WTC11 (cell line): ENCODE results near the gene SERTAD3. TPM values are rescaled to one million over a fixed set of nuclear protein-coding genes. Genes with fewer than 3 reads are reported as not detected.

ENCODE experiments used
- ATAC-seq: fragments of 200-7000 bp; cut with Tn5 transposase; 2 replicates; pipeline ENCODE4 v1.10.0; 2021; ENCODE audit warnings: mild to moderate bottlenecking, moderate library complexity
- CTCF ChIA-PET: fragments of 300-600 bp; sonication (Branson Sonifier 250); formaldehyde crosslinking; loops from one replicate; lab custom pipeline; 2021; ENCODE audit warnings: antibody characterized with exemption; lab: Charles Lee
- POLR2A ChIA-PET: fragments of 350-600 bp; sonication (Branson Sonifier 250); formaldehyde crosslinking; loops from one replicate; lab custom pipeline; 2021; ENCODE audit warnings: antibody characterized with exemption; lab: Charles Lee
- DNase-seq: peaks from one replicate; pipeline ENCODE4 v3.0.0; 2021; ENCODE audit warnings: low spot score
- H3K27ac Mint-ChIP-seq: 2 replicates; pipeline ENCODE4 v1.8.0; 2021; ENCODE audit warnings: mixed read lengths
- H3K27me3 Mint-ChIP-seq: 2 replicates; pipeline ENCODE4 v1.8.0; 2021; ENCODE audit warnings: low read depth, mild to moderate bottlenecking, moderate library complexity, mixed read lengths
- H3K36me3 Mint-ChIP-seq: 2 replicates; pipeline ENCODE4 v1.8.0; 2021; ENCODE audit warnings: mixed read lengths
- H3K4me1 Mint-ChIP-seq: 2 replicates; pipeline ENCODE4 v1.8.0; 2022; ENCODE audit warnings: mixed read lengths
- H3K4me3 Mint-ChIP-seq: 2 replicates; pipeline ENCODE4 v1.8.0; 2021; ENCODE audit warnings: mild to moderate bottlenecking, moderate library complexity, mixed read lengths
- H3K9me3 Mint-ChIP-seq: 2 replicates; pipeline ENCODE4 v1.8.0; 2021; ENCODE audit warnings: mixed read lengths
- ATF6 ChIP-seq: sonication (generic); formaldehyde crosslinking; IDR thresholded peaks from 2 replicates; pipeline ENCODE4 v1.8.1; 2023; ENCODE audit warnings: mild to moderate bottlenecking, missing genetic modification reagents
- IRF1 ChIP-seq: sonication (generic); formaldehyde crosslinking; IDR thresholded peaks from 2 replicates; pipeline ENCODE4 v1.8.0; 2023; ENCODE audit warnings: missing genetic modification reagents
- KAT7 ChIP-seq: sonication (generic); formaldehyde crosslinking; IDR thresholded peaks from 2 replicates; pipeline ENCODE4 v1.8.1; 2023; ENCODE audit warnings: missing genetic modification reagents, mild to moderate bottlenecking, borderline replicate concordance
- NFATC4 ChIP-seq: fragments of 250-450 bp; sonication (Bioruptor Pico); IDR thresholded peaks from 2 replicates; pipeline ENCODE4 v1.9.0; 2021; ENCODE audit warnings: mild to moderate bottlenecking
- NR2C2 ChIP-seq: sonication (generic); formaldehyde crosslinking; IDR thresholded peaks from 2 replicates; pipeline ENCODE4 v1.8.0; 2022; ENCODE audit warnings: mild to moderate bottlenecking, missing genetic modification reagents
- NR3C1 ChIP-seq: sonication (generic); formaldehyde crosslinking; conservative IDR thresholded peaks from 2 replicates; pipeline ENCODE4 v1.8.1; 2023; ENCODE audit warnings: low read depth, mild to moderate bottlenecking, missing genetic modification reagents
- OVOL2 ChIP-seq: fragments of 250-450 bp; sonication (Bioruptor Pico); IDR thresholded peaks from 2 replicates; pipeline ENCODE4 v1.9.0; 2021; ENCODE audit warnings: mild to moderate bottlenecking, borderline replicate concordance
- PRDM15 ChIP-seq: sonication (generic); formaldehyde crosslinking; IDR thresholded peaks from 2 replicates; pipeline ENCODE4 v1.8.0; 2022; ENCODE audit warnings: missing genetic modification reagents
- SOX15 ChIP-seq: fragments of 250-450 bp; sonication (Bioruptor Pico); IDR thresholded peaks from 2 replicates; pipeline ENCODE4 v1.9.0; 2021; ENCODE audit warnings: mild to moderate bottlenecking
- SP1 ChIP-seq: sonication (generic); formaldehyde crosslinking; conservative IDR thresholded peaks from 2 replicates; pipeline ENCODE4 v1.8.1; 2022; ENCODE audit warnings: missing genetic modification reagents
- TCF7 ChIP-seq: sonication (generic); formaldehyde crosslinking; IDR thresholded peaks from 2 replicates; pipeline ENCODE4 v1.8.0; 2022; ENCODE audit warnings: mild to moderate bottlenecking, low read depth, missing genetic modification reagents, moderate library complexity
- TEAD1 ChIP-seq: sonication (generic); formaldehyde crosslinking; IDR thresholded peaks from 2 replicates; pipeline ENCODE4 v1.8.0; 2022; ENCODE audit warnings: mild to moderate bottlenecking, missing genetic modification reagents
- ZNF219 ChIP-seq: sonication (generic); formaldehyde crosslinking; IDR thresholded peaks from 2 replicates; pipeline ENCODE4 v1.8.0; 2023; ENCODE audit warnings: missing genetic modification reagents, mild to moderate bottlenecking, borderline replicate concordance
- ZNF532 ChIP-seq: fragments of 250-450 bp; sonication (Bioruptor Pico); IDR thresholded peaks from 2 replicates; pipeline ENCODE4 v1.9.0; 2021; ENCODE audit warnings: mild to moderate bottlenecking, borderline replicate concordance
- total RNA-seq: library from RNA; stranded (reverse); gene quantifications from 3 replicates; pipeline ENCODE4 v1.2.3, GENCODE V29; 2021
- TF ChIP-seq, protein P1 (sequence below): sonication (generic); formaldehyde crosslinking; IDR thresholded peaks from 2 replicates; pipeline ENCODE4 v1.8.1; 2023; ENCODE audit warnings: mild to moderate bottlenecking, missing genetic modification reagents, moderate library complexity
- TF ChIP-seq, protein P2 (sequence below): fragments of 250-450 bp; sonication (Bioruptor Pico); IDR thresholded peaks from 2 replicates; pipeline ENCODE4 v1.8.0; 2021; ENCODE audit warnings: mild to moderate bottlenecking
- TF ChIP-seq, protein P3 (sequence below): sonication (generic); formaldehyde crosslinking; IDR thresholded peaks from 2 replicates; pipeline ENCODE4 v1.8.1; 2023; ENCODE audit warnings: mild to moderate bottlenecking, moderate library complexity, missing genetic modification reagents

SERTAD3 gene
- total RNA-seq, 1 experiment from 2014 or later, result 33.6 TPM

DNA sequence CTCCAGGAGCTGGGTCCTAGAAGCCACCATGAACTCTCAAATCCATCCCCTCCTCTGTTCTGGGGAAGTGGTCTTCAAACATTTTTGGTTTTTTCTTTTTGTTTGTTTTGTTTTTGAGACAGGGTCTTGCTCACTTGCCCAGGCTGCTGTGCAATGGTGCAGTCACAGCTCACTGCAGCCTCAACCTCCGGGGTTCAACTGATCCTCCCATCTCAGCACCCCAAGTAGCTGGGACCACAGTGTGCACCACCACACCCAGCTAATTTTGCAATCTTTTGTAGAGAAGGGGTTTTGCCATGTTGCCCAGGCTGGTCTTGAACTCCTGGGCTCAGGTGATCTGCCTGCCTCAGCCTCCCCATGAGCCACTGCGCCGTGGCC, 14.5 kb upstream of the SERTAD3 start (continued):
- TF ChIP-seq ATF6 (CRISPR knock-in tag) (no peak), NR3C1 (CRISPR knock-in tag) (no peak)
- TF ChIP-seq, protein P1, sequence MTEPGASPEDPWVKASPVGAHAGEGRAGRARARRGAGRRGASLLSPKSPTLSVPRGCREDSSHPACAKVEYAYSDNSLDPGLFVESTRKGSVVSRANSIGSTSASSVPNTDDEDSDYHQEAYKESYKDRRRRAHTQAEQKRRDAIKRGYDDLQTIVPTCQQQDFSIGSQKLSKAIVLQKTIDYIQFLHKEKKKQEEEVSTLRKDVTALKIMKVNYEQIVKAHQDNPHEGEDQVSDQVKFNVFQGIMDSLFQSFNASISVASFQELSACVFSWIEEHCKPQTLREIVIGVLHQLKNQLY (CRISPR knock-in tag), result no peak

- Mint-ChIP-seq H3K4me3 (no peak overlapping the region), H3K9me3 (no peaks in the 10 kb centered on the region), H3K36me3 (no peaks in the 10 kb centered on the region), H3K27me3 (no peaks in the 10 kb centered on the region), H3K27ac (no peak overlapping the region), H3K4me1 (no peaks in the 10 kb centered on the region)
- DNase-seq (no peak), ATAC-seq (no peak)
- CTCF ChIA-PET, result no interaction called here
- TF ChIP-seq ZNF219, result no peak
- TF ChIP-seq, protein P2, sequence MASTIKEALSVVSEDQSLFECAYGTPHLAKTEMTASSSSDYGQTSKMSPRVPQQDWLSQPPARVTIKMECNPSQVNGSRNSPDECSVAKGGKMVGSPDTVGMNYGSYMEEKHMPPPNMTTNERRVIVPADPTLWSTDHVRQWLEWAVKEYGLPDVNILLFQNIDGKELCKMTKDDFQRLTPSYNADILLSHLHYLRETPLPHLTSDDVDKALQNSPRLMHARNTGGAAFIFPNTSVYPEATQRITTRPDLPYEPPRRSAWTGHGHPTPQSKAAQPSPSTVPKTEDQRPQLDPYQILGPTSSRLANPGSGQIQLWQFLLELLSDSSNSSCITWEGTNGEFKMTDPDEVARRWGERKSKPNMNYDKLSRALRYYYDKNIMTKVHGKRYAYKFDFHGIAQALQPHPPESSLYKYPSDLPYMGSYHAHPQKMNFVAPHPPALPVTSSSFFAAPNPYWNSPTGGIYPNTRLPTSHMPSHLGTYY (CRISPR knock-in tag), result no peak
- TF ChIP-seq, protein P3, sequence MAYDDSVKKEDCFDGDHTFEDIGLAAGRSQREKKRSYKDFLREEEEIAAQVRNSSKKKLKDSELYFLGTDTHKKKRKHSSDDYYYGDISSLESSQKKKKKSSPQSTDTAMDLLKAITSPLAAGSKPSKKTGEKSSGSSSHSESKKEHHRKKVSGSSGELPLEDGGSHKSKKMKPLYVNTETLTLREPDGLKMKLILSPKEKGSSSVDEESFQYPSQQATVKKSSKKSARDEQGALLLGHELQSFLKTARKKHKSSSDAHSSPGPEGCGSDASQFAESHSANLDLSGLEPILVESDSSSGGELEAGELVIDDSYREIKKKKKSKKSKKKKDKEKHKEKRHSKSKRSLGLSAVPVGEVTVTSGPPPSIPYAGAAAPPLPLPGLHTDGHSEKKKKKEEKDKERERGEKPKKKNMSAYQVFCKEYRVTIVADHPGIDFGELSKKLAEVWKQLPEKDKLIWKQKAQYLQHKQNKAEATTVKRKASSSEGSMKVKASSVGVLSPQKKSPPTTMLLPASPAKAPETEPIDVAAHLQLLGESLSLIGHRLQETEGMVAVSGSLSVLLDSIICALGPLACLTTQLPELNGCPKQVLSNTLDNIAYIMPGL (CRISPR knock-in tag), result no peak
- TF ChIP-seq NFATC4 (CRISPR knock-in tag), result no peak
- no peak for TF ChIP-seq NR2C2
- no peak for TF ChIP-seq OVOL2 (CRISPR knock-in tag)
- no peak for TF ChIP-seq SOX15
- no peak for TF ChIP-seq KAT7
- TF ChIP-seq TEAD1, result no peak
- TF ChIP-seq TCF7 (CRISPR knock-in tag), result no peak
- TF ChIP-seq SP1, result no peak
- POLR2A ChIA-PET, result no interaction called here
Observed at GRCh38 chr19:40457953-40458596, 13.9 kb upstream of the SERTAD3 start.

DNA sequence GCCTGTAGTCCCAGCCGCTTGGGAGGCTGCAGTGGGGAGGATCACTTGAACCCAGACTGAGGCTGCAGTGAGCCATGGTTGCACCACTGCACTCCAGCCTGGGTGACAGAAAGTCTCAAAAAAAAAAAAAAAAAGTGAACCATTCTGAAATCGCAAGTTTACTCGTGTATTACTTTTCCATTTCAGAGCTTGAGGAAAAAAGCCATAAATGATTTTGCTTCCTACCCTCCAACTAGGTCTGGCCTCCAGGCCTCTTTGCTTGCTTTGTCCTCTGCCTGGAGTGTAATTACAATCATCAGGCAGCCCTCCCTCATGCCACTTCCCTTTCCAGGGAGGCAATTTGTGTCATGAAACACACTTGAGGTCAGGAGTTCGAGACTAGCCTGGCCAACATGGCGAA, 12.9 kb upstream of the SERTAD3 start:
- Mint-ChIP-seq H3K9me3 (no peaks in the 10 kb centered on the region), H3K4me3 (no peak overlapping the region), H3K4me1 (no peaks in the 10 kb centered on the region), H3K27me3 (no peaks in the 10 kb centered on the region), H3K36me3 (no peaks in the 10 kb centered on the region), H3K27ac (no peak overlapping the region)
- POLR2A ChIA-PET, result no interaction called here
- no peak for DNase-seq
- CTCF ChIA-PET, result interaction anchor here (0.8 to 1.5 kb wide), 2 partner anchors 36 to 1129 kb away, joined by 4 to 6 read pairs; no protein-coding TSS in a partner anchor
- ATAC-seq, result no peak
- TF ChIP-seq ZNF532 (CRISPR knock-in tag), result no peak
- TF ChIP-seq PRDM15 (CRISPR knock-in tag), result no peak
- no peak for TF ChIP-seq IRF1 (CRISPR knock-in tag)
